Measurements from ENCODE around the gene NLRP1.

NLRP1 gene

DNA sequence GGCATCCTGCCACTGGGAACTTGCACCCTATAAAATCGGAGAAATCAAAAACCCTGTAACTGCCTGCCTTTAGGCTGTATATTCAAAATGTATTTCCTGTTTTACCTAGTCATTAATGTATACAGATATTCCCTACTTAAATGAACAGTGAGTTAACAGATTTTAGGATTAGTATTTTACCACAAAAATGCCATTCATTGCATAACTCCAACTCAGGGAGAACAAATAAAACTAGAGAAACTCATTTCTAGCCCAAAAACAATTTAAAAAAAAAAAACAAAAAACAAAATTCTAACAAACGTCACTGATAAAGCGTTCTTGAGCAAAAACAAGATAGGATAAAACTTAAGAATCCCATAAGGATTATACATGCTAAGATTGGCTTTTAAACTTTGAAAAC lies 111.8 kb downstream of the NLRP1 start:
- H3K4me3 ChIP-seq (ENCODE audit: low read length): no peak overlapping the region
- TF ChIP-seq ZNF274 (IDR thresholded peaks at IDR 0.05; ENCODE audit: low read depth, low read length): no peak

- TF ChIP-seq ZNF274 (IDR thresholded peaks at IDR 0.05; ENCODE audit: low read depth, low read length): no peak
- peak overlapping the region; percentile 87 for H3K4me3 ChIP-seq (ENCODE audit: low read length)
Measured at GRCh38 chr17:5468075-5468473, 116.2 kb downstream of the NLRP1 start.

DNA sequence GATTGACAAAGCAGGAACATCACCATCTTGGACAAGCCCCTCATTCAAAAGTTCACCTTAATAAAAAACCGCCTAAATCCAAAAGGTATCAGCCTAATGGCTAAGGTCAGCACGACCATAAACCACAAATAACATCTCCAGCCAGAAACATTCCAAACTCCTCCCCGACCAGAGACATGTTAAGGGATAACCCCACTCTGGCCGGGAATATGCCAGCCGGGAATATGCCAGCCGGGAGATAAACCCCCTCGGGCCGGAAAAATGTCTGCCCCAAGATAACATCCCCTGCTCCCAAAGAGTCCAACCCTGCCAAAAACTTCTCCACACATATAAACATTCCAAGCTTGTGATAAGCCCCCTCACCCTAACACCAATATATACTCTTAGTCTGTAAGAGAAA lies 116.9 kb downstream of the NLRP1 start:
- TF ChIP-seq ZNF274 (IDR thresholded peaks at IDR 0.05; ENCODE audit: low read depth, low read length): no peak
- peak overlapping the region; percentile 87 for H3K4me3 ChIP-seq (ENCODE audit: low read length)

- H3K4me3 ChIP-seq (ENCODE audit: low read length): no peak overlapping the region
- TF ChIP-seq ZNF274 (IDR thresholded peaks at IDR 0.05; ENCODE audit: low read depth, low read length): no peak
Measured at GRCh38 chr17:5466295-5466694, 118.0 kb downstream of the NLRP1 start.

- no peak for TF ChIP-seq ZNF274 (IDR thresholded peaks at IDR 0.05; ENCODE audit: low read depth, low read length)
- H3K4me3 ChIP-seq (ENCODE audit: low read length): no peak overlapping the region
Measured at GRCh38 chr17:5464717-5465507, 119.4 kb downstream of the NLRP1 start.
